ENCODE measurements around the gene PFKFB4.

- TF ChIP-seq ZNF639 (tag by site-specific recombination; IDR thresholded peaks at IDR 0.05) (no peak), ZNF610 (tag by site-specific recombination; IDR thresholded peaks at IDR 0.05; ENCODE audit: borderline replicate concordance) (no peak), CTCF (tag by site-specific recombination; IDR thresholded peaks at IDR 0.05) (no peak), ZNF560 (tag by site-specific recombination; IDR thresholded peaks at IDR 0.05; ENCODE audit: borderline replicate concordance) (no peak), ZNF791 (tag by site-specific recombination; IDR thresholded peaks at IDR 0.05) (no peak), ZNF280D (tag by site-specific recombination; IDR thresholded peaks at IDR 0.05) (no peak), PRDM4 (tag by site-specific recombination; IDR thresholded peaks at IDR 0.05) (no peak), ZNF660 (tag by site-specific recombination; IDR thresholded peaks at IDR 0.05) (no peak), KLF16 (tag by site-specific recombination; IDR thresholded peaks at IDR 0.05) (no peak), BCL11A (tag by site-specific recombination; IDR thresholded peaks at IDR 0.05; ENCODE audit: low read depth) (no peak), REST (tag by site-specific recombination; IDR thresholded peaks at IDR 0.05) (no peak), PATZ1 (tag by site-specific recombination; IDR thresholded peaks at IDR 0.05) (no peak)
Observed at GRCh38 chr3:48548126-48548525, 8.5 kb downstream of the PFKFB4 start.
